ENCODE results near the gene CYP27A1. TPM values are rescaled to one million over a fixed set of nuclear protein-coding genes. Genes with fewer than 3 reads are reported as not detected.
"Not testable (repeated sequence)": the region's sequence is repeated elsewhere in the genome, so short reads cannot be mapped to it uniquely, and the experiment has no call there.

CYP27A1 gene
- total RNA-seq, 2 experiments from 2014 or later: 0.12 to 0.16 TPM

- ATAC-seq: no peak
- H3K4me1 Mint-ChIP-seq: no peaks in the 10 kb centered on the region
- CTCF ChIA-PET: interaction anchor here (0.7 to 1.2 kb wide), 2 partner anchors 8 to 840 kb away, joined by 4 read pairs; no protein-coding TSS in a partner anchor
Observed at GRCh38 chr2:218839430-218839829, 57.5 kb downstream of the CYP27A1 start.

GRCh38 chr2:218839888-218840287 is 57.9 kb downstream of the CYP27A1 start:
- Mint-ChIP-seq H3K4me3 (no peak overlapping the region), H3K36me3 (ENCODE audit: low read depth) (no peaks in the 10 kb centered on the region), H3K9me3 (ENCODE audit: low read depth) (peaks cover 7% of the 10 kb centered on the region), H3K27me3 (peaks cover 37% of the 10 kb centered on the region), H3K4me1 (no peaks in the 10 kb centered on the region), H3K27ac (no peak overlapping the region)
- ChIA-PET POLR2A (no interaction called here), CTCF (interaction anchor here (0.7 kb wide), 1 partner anchor 840 kb away, joined by 4 read pairs; no protein-coding TSS in a partner anchor)
- ATAC-seq: no peak
- intact Hi-C loops (cut with DNase I, micrococcal nuclease): no loop called here
- no peak for DNase-seq

More at GRCh38 chr2:218839430-218839829, 57.5 kb downstream of the CYP27A1 start:
- peaks cover 7% of the 10 kb centered on the region for H3K9me3 Mint-ChIP-seq (ENCODE audit: low read depth)
- H3K36me3 Mint-ChIP-seq (ENCODE audit: low read depth): no peaks in the 10 kb centered on the region
- no peak overlapping the region for H3K4me3 Mint-ChIP-seq
- peaks cover 39% of the 10 kb centered on the region for H3K27me3 Mint-ChIP-seq
- DNase-seq: no peak
- H3K27ac Mint-ChIP-seq: no peak overlapping the region
- intact Hi-C loops (cut with DNase I, micrococcal nuclease): no loop called here
- POLR2A ChIA-PET: interaction anchor here (0.7 kb wide), 1 partner anchor 240 kb away, joined by 3 read pairs; no protein-coding TSS in a partner anchor

GRCh38 chr2:218844334-218844733 is 62.4 kb downstream of the CYP27A1 start:
- H3K4me3 Mint-ChIP-seq; intact Hi-C loops (cut with DNase I, micrococcal nuclease); H3K9me3 Mint-ChIP-seq (ENCODE audit: low read depth); H3K36me3 Mint-ChIP-seq (ENCODE audit: low read depth); H3K27ac Mint-ChIP-seq; H3K4me1 Mint-ChIP-seq; ATAC-seq; POLR2A ChIA-PET; CTCF ChIA-PET; DNase-seq: not testable (repeated sequence)
- peaks cover 22% of the 10 kb centered on the region for H3K27me3 Mint-ChIP-seq

GRCh38 chr2:218846963-218847362 is 65.0 kb downstream of the CYP27A1 start:
- not testable (repeated sequence) for H3K4me1 Mint-ChIP-seq; H3K9me3 Mint-ChIP-seq (ENCODE audit: low read depth); ATAC-seq; DNase-seq; H3K36me3 Mint-ChIP-seq (ENCODE audit: low read depth); H3K27ac Mint-ChIP-seq; H3K4me3 Mint-ChIP-seq
- ChIA-PET POLR2A (interaction anchor here (0.6 to 1.0 kb wide), 2 partner anchors 30 to 160 kb away, joined by 3 read pairs; no protein-coding TSS in a partner anchor), CTCF (interaction anchor here (0.6 to 5.7 kb wide), 39 partner anchors 8 to 574 kb away, joined by 3 to 69 read pairs (median 4); partner anchors contain the start of genes BCS1L, CYP27A1, RNF25 and STK36)
- H3K27me3 Mint-ChIP-seq: peaks cover 16% of the 10 kb centered on the region
- intact Hi-C loops (cut with DNase I, micrococcal nuclease): loop anchor here (1.0 to 5.0 kb wide), 9 partner anchors 119 to 546 kb away; partner anchors contain the start of genes TTLL4 (in 2 of the 2), BCS1L (in 1 of the 2) and ZNF142 (in 1 of the 2)

- DNase-seq: no peak
- Mint-ChIP-seq H3K27me3 (peaks cover 25% of the 10 kb centered on the region), H3K4me1 (no peaks in the 10 kb centered on the region), H3K9me3 (ENCODE audit: low read depth) (no peaks in the 10 kb centered on the region), H3K36me3 (ENCODE audit: low read depth) (no peaks in the 10 kb centered on the region), H3K4me3 (no peak overlapping the region), H3K27ac (no peak overlapping the region)
- CTCF ChIA-PET: interaction anchor here (0.6 to 5.7 kb wide), 8 partner anchors 25 to 793 kb away, joined by 3 to 69 read pairs (median 5); partner anchors contain the start of gene TTLL4
- intact Hi-C loops (cut with DNase I, micrococcal nuclease): loop anchor here (5.0 kb wide), 5 partner anchors 133 to 442 kb away; partner anchors contain the start of gene TTLL4 (in 1 of the 2)
- ATAC-seq: no peak
- POLR2A ChIA-PET: no interaction called here
Observed at GRCh38 chr2:218849721-218850120, 67.8 kb downstream of the CYP27A1 start.

GRCh38 chr2:218850796-218851195 is 68.8 kb downstream of the CYP27A1 start:
- Mint-ChIP-seq H3K9me3 (ENCODE audit: low read depth) (no peaks in the 10 kb centered on the region), H3K4me3 (no peak overlapping the region), H3K27me3 (peaks cover 33% of the 10 kb centered on the region), H3K36me3 (ENCODE audit: low read depth) (no peaks in the 10 kb centered on the region), H3K27ac (no peak overlapping the region), H3K4me1 (no peaks in the 10 kb centered on the region)
- ChIA-PET CTCF (interaction anchor here (0.6 to 5.7 kb wide), 9 partner anchors 47 to 202 kb away, joined by 3 to 69 read pairs (median 5); partner anchors contain the start of gene TTLL4), POLR2A (no interaction called here)
- DNase-seq: no peak
- intact Hi-C loops (cut with DNase I, micrococcal nuclease): loop anchor here (5.0 kb wide), 3 partner anchors 132 to 307 kb away; no protein-coding TSS in a partner anchor
- ATAC-seq: no peak

GRCh38 chr2:218851286-218851685 is 69.3 kb downstream of the CYP27A1 start:
- H3K36me3 Mint-ChIP-seq (ENCODE audit: low read depth): no peaks in the 10 kb centered on the region
- H3K4me1 Mint-ChIP-seq: no peaks in the 10 kb centered on the region
- DNase-seq (no peak), ATAC-seq (no peak)
- POLR2A ChIA-PET: no interaction called here
- H3K9me3 Mint-ChIP-seq (ENCODE audit: low read depth): no peaks in the 10 kb centered on the region
- no peak overlapping the region for H3K4me3 Mint-ChIP-seq
- CTCF ChIA-PET: interaction anchor here (0.6 to 5.7 kb wide), 15 partner anchors 14 to 730 kb away, joined by 3 to 69 read pairs (median 5); partner anchors contain the start of gene TTLL4
- no peak overlapping the region for H3K27ac Mint-ChIP-seq
- H3K27me3 Mint-ChIP-seq: peaks cover 38% of the 10 kb centered on the region
- intact Hi-C loops (cut with DNase I, micrococcal nuclease): loop anchor here (5.0 kb wide), 3 partner anchors 131 to 306 kb away; no protein-coding TSS in a partner anchor

GRCh38 chr2:218852911-218853667 is 71.1 kb downstream of the CYP27A1 start:
- H3K9me3 Mint-ChIP-seq (ENCODE audit: low read depth): no peaks in the 10 kb centered on the region
- no peak overlapping the region for H3K4me3 Mint-ChIP-seq
- H3K36me3 Mint-ChIP-seq (ENCODE audit: low read depth): no peaks in the 10 kb centered on the region
- no peaks in the 10 kb centered on the region for H3K4me1 Mint-ChIP-seq
- ATAC-seq: peak; percentile 84
- intact Hi-C loops (cut with DNase I, micrococcal nuclease): loop anchor here (1.0 to 5.0 kb wide), 7 partner anchors 24 to 304 kb away; no protein-coding TSS in a partner anchor
- H3K27me3 Mint-ChIP-seq: peaks cover 54% of the 10 kb centered on the region
- POLR2A ChIA-PET: no interaction called here
- no peak overlapping the region for H3K27ac Mint-ChIP-seq
- CTCF ChIA-PET: interaction anchor here (0.6 to 5.7 kb wide), 26 partner anchors 10 to 531 kb away, joined by 3 to 69 read pairs (median 4); partner anchors contain the start of genes PRKAG3, RNF25 and STK36
- DNase-seq: peak; percentile 81

GRCh38 chr2:218853766-218854165 is 71.8 kb downstream of the CYP27A1 start:
- Mint-ChIP-seq H3K36me3 (ENCODE audit: low read depth) (no peaks in the 10 kb centered on the region), H3K4me1 (no peaks in the 10 kb centered on the region), H3K9me3 (ENCODE audit: low read depth) (no peaks in the 10 kb centered on the region), H3K27me3 (peaks cover 59% of the 10 kb centered on the region), H3K4me3 (no peak overlapping the region), H3K27ac (no peak overlapping the region)
- peak; percentile 39 for ATAC-seq
- no peak for DNase-seq
- intact Hi-C loops (cut with DNase I, micrococcal nuclease): loop anchor here (1.0 to 5.0 kb wide), 7 partner anchors 23 to 304 kb away; no protein-coding TSS in a partner anchor
- POLR2A ChIA-PET: no interaction called here
- CTCF ChIA-PET: interaction anchor here (0.6 to 4.4 kb wide), 12 partner anchors 19 to 532 kb away, joined by 3 to 42 read pairs (median 4); partner anchors contain the start of gene PRKAG3

GRCh38 chr2:218854860-218855259 is 72.9 kb downstream of the CYP27A1 start:
- intact Hi-C loops (cut with DNase I, micrococcal nuclease): loop anchor here (5.0 kb wide), 3 partner anchors 127 to 302 kb away; no protein-coding TSS in a partner anchor
- Mint-ChIP-seq H3K36me3 (ENCODE audit: low read depth) (no peaks in the 10 kb centered on the region), H3K4me1 (peaks cover 4% of the 10 kb centered on the region), H3K4me3 (no peak overlapping the region), H3K27me3 (peaks cover 65% of the 10 kb centered on the region), H3K9me3 (ENCODE audit: low read depth) (no peaks in the 10 kb centered on the region), H3K27ac (no peak overlapping the region)
- CTCF ChIA-PET: interaction anchor here (0.6 to 1.2 kb wide), 4 partner anchors 9 to 569 kb away, joined by 3 to 7 read pairs (median 4); no protein-coding TSS in a partner anchor
- POLR2A ChIA-PET: no interaction called here
- ATAC-seq (no peak), DNase-seq (no peak)
